C4-2B (cell line): ENCODE measurements around the gene KCNMA1.

Source experiments
- ZFX ChIP-seq: fragments of 450-650 bp; IDR thresholded peaks from 2 replicates; pipeline ENCODE4 v1.6.1; 2017
- TF ChIP-seq, protein P1 (sequence below): fragments of 450-650 bp; conservative IDR thresholded peaks from 2 replicates; pipeline ENCODE4 v1.5.1; 2017; ENCODE audit warnings: mild to moderate bottlenecking

DNA sequence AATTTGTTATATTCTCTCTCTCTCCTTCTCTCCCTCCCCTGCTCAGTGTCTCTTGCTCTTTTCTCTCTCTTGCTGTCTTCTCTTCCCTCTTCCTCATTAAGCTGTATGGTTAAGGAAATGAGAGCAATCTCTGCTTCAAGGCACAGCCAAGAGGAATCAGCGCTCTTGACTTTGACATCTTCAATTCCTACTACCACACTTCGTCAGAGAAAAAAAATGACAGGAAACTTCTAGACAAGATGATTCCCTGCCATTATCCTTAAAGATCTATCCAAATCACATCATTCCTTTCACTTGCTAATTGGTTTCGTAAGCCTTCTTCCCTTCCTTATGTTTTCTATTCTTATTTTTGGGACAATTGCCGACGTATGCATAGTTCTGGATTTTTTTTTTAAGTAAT lies 425.0 kb downstream of the KCNMA1 start:
- TF ChIP-seq, protein P1, sequence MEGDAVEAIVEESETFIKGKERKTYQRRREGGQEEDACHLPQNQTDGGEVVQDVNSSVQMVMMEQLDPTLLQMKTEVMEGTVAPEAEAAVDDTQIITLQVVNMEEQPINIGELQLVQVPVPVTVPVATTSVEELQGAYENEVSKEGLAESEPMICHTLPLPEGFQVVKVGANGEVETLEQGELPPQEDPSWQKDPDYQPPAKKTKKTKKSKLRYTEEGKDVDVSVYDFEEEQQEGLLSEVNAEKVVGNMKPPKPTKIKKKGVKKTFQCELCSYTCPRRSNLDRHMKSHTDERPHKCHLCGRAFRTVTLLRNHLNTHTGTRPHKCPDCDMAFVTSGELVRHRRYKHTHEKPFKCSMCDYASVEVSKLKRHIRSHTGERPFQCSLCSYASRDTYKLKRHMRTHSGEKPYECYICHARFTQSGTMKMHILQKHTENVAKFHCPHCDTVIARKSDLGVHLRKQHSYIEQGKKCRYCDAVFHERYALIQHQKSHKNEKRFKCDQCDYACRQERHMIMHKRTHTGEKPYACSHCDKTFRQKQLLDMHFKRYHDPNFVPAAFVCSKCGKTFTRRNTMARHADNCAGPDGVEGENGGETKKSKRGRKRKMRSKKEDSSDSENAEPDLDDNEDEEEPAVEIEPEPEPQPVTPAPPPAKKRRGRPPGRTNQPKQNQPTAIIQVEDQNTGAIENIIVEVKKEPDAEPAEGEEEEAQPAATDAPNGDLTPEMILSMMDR = no peak
- TF ChIP-seq ZFX = no peak
